H9 (cell line): ENCODE data around the gene PARP9. TPM values are rescaled to one million over a fixed set of nuclear protein-coding genes. Genes with fewer than 3 reads are reported as not detected.

ENCODE experiments used
- DNase-seq: peaks from one replicate; pipeline ENCODE4 v3.0.0-alpha.2; 2017
- H2AFZ ChIP-seq: one replicate; pipeline ENCODE4 v1.6.1; 2013; ENCODE audit warnings: mild to moderate bottlenecking, low read length, control low read depth, moderate library complexity
- H2AK5ac ChIP-seq: 2 replicates; pipeline ENCODE4 v1.6.1; 2013; ENCODE audit warnings: low read length, control low read depth, mixed read lengths; ENCODE audit not compliant: insufficient read length
- H2BK120ac ChIP-seq: one replicate; pipeline ENCODE4 v1.6.1; 2013; ENCODE audit warnings: low read depth, mild to moderate bottlenecking, low read length, control low read depth, inconsistent platforms; ENCODE audit not compliant: poor library complexity, severe bottlenecking
- H2BK12ac ChIP-seq: 2 replicates; pipeline ENCODE4 v1.6.1; 2013; ENCODE audit warnings: low read length, control low read depth, mixed read lengths, low read depth; ENCODE audit not compliant: insufficient read length
- H2BK15ac ChIP-seq: 2 replicates; pipeline ENCODE4 v1.6.1; 2013; ENCODE audit warnings: low read depth, low read length, control low read depth
- H2BK20ac ChIP-seq: one replicate; pipeline ENCODE4 v1.6.1; 2013; ENCODE audit warnings: low read depth, mild to moderate bottlenecking, low read length, control low read depth, inconsistent platforms; ENCODE audit not compliant: poor library complexity, severe bottlenecking
- H2BK5ac ChIP-seq: 2 replicates; pipeline ENCODE4 v1.6.1; 2013; ENCODE audit warnings: low read length, control low read depth, mixed read lengths; ENCODE audit not compliant: insufficient read length
- H3K14ac ChIP-seq: 2 replicates; pipeline ENCODE4 v1.6.1; 2013; ENCODE audit warnings: low read length, control low read depth; ENCODE audit not compliant: insufficient read depth
- H3K18ac ChIP-seq: 2 replicates; pipeline ENCODE4 v1.6.1; 2013; ENCODE audit warnings: low read depth, mild to moderate bottlenecking, mixed read lengths, low read length, control low read depth; ENCODE audit not compliant: insufficient read length
- H3K23ac ChIP-seq: 2 replicates; pipeline ENCODE4 v1.6.1; 2013; ENCODE audit warnings: low read length, control low read depth, mixed read lengths, low read depth; ENCODE audit not compliant: insufficient read length
- H3K23me2 ChIP-seq: 2 replicates; pipeline ENCODE4 v1.6.1; 2013; ENCODE audit warnings: low read depth, mild to moderate bottlenecking, mixed read lengths, low read length, control low read depth; ENCODE audit not compliant: insufficient read length, poor library complexity, severe bottlenecking
- H3K27ac ChIP-seq: 2 replicates; pipeline ENCODE4 v1.5.1; 2013; ENCODE audit warnings: low read length, control low read depth, mixed read lengths, low read depth; ENCODE audit not compliant: insufficient read length
- H3K27me3 ChIP-seq: 2 replicates; pipeline ENCODE4 v1.6.1; 2013; ENCODE audit warnings: low read length, control low read depth, inconsistent platforms; ENCODE audit not compliant: insufficient read depth
- H3K4ac ChIP-seq: 2 replicates; pipeline ENCODE4 v1.6.1; 2013; ENCODE audit warnings: low read depth, mild to moderate bottlenecking, control low read depth, inconsistent platforms, low read length, moderate library complexity
- H3K4me1 ChIP-seq: 2 replicates; pipeline ENCODE4 v1.6.1; 2013; ENCODE audit warnings: low read length, control low read depth, inconsistent platforms; ENCODE audit not compliant: insufficient read depth
- H3K4me2 ChIP-seq: 2 replicates; pipeline ENCODE4 v1.6.1; 2013; ENCODE audit warnings: low read length, control low read depth, mixed read lengths; ENCODE audit not compliant: insufficient read length, insufficient read depth
- H3K56ac ChIP-seq: 2 replicates; pipeline ENCODE4 v1.6.1; 2013; ENCODE audit warnings: low read depth, mild to moderate bottlenecking, mixed read lengths, low read length, control low read depth; ENCODE audit not compliant: insufficient read length
- H3K79me1 ChIP-seq: 2 replicates; pipeline ENCODE4 v1.6.1; 2013; ENCODE audit warnings: low read depth, mild to moderate bottlenecking, moderate library complexity, low read length, control low read depth, inconsistent platforms; ENCODE audit not compliant: insufficient read depth, poor library complexity, severe bottlenecking
- H3K79me2 ChIP-seq: 2 replicates; pipeline ENCODE4 v1.6.1; 2013; ENCODE audit warnings: low read length, control low read depth, inconsistent platforms; ENCODE audit not compliant: insufficient read depth
- H3K9ac ChIP-seq: 2 replicates; pipeline ENCODE4 v1.6.1; 2013; ENCODE audit warnings: low read length, control low read depth, mixed read lengths; ENCODE audit not compliant: insufficient read length; ENCODE audit errors: extremely low read depth
- H3K9me3 ChIP-seq: one replicate; pipeline ENCODE4 v1.6.1; 2013; ENCODE audit warnings: low read depth, low read length, inconsistent platforms; ENCODE audit not compliant: control insufficient read depth
- H3T11ph ChIP-seq: one replicate; pipeline ENCODE4 v1.6.1; 2013; ENCODE audit warnings: mild to moderate bottlenecking, low read length, control low read depth, inconsistent platforms
- H4K20me1 ChIP-seq: one replicate; pipeline ENCODE4 v1.6.1; 2013; ENCODE audit not compliant: control insufficient read depth, insufficient read length, insufficient read depth
- H4K5ac ChIP-seq: 2 replicates; pipeline ENCODE4 v1.6.1; 2013; ENCODE audit warnings: low read depth, mild to moderate bottlenecking, mixed read lengths, low read length, control low read depth; ENCODE audit not compliant: insufficient read length
- H4K8ac ChIP-seq: replicated peaks from 2 replicates; pipeline ENCODE4 v1.6.1; 2013; ENCODE audit warnings: low read length, control low read depth, mixed read lengths, low read depth; ENCODE audit not compliant: insufficient read length
- H4K91ac ChIP-seq: 2 replicates; pipeline ENCODE4 v1.6.1; 2013; ENCODE audit warnings: low read depth, mild to moderate bottlenecking, moderate library complexity, mixed read lengths, low read length, control low read depth; ENCODE audit not compliant: insufficient read length
- H3K27ac Mint-ChIP-seq, 3 experiments: 2 replicates in 2 of 3; 3 replicates in 1 of 3; pipeline ENCODE4 v1.8.0; 2020 to 2021; ENCODE audit warnings: mixed read lengths in 3 of 3, mild to moderate bottlenecking in 1 of 3, moderate library complexity in 1 of 3
- H3K27me3 Mint-ChIP-seq: 2 replicates; pipeline ENCODE4 v1.8.0; 2021; ENCODE audit warnings: low read depth, mild to moderate bottlenecking, moderate library complexity, mixed read lengths
- H3K36me3 Mint-ChIP-seq, 3 experiments: 2 replicates in 2 of 3; 3 replicates in 1 of 3; pipeline ENCODE4 v1.8.0; 2020 to 2021; ENCODE audit warnings: low read depth in 3 of 3, mixed read lengths in 3 of 3; ENCODE audit not compliant: insufficient read depth in 1 of 3
- H3K4me1 Mint-ChIP-seq, 2 experiments: 2 replicates each; pipeline ENCODE4 v1.8.0; 2020; ENCODE audit warnings: mixed read lengths in 2 of 2
- H3K4me3 Mint-ChIP-seq, 2 experiments: 2 replicates in 1 of 2; 3 replicates in 1 of 2; pipeline ENCODE4 v1.8.0; 2020 to 2021; ENCODE audit warnings: mild to moderate bottlenecking in 2 of 2, mixed read lengths in 2 of 2, moderate library complexity in 1 of 2
- H3K9me3 Mint-ChIP-seq, 2 experiments: 2 replicates in 1 of 2; 3 replicates in 1 of 2; pipeline ENCODE4 v1.8.0; 2020; ENCODE audit warnings: mild to moderate bottlenecking in 2 of 2, mixed read lengths in 2 of 2, moderate library complexity in 1 of 2
- WGBS: extraction: QIAGEN DNeasy Blood & Tissue Kit; methylation state at CpG from one replicate; pipeline ENCODE4 v1.1.7; 2013; ENCODE audit warnings: missing lambda C conversion rate, low lambda C conversion rate, mixed read lengths; ENCODE audit not compliant: insufficient read length; ENCODE audit errors: extremely low coverage; 5-methylcytosine and 5-hydroxymethylcytosine counted together
- total RNA-seq: library from RNA; stranded (reverse); gene quantifications from 2 replicates; pipeline ENCODE4 v1.2.1, GENCODE V29; 2021
- TF ChIP-seq, protein P1 (sequence below): fragments of 200-600 bp; sonication (generic); conservative IDR thresholded peaks from 3 replicates; pipeline ENCODE4 v1.8.0; 2021; ENCODE audit warnings: antibody characterized with exemption, mild to moderate bottlenecking

The PARP9 gene
- total RNA-seq, 1 experiment from 2014 or later: 3.4 TPM

DNA sequence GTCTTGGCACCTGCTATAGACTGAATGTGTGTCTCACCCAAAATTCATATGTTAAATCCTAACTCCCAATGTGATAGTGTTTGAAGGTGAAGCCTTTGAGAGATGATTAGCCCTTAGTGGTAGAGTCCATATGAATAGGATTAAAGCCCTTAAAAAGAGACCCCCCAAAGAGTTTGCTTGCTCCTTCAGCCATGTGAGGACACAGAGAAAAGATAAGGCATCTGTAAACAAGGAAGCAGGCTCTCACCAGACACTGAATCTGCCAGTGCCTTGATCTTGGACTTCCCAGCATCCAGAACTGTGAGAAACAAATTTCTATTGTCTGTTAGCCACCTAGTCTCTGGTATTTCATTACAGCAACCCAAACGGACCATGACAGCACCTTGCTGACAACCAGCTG is 65.9 kb downstream of the PARP9 start:
- Histone ChIP-seq H2BK20ac (no peak overlapping the region), H3K18ac (no peak overlapping the region), H3K79me2 (peaks cover 2% of the 10 kb centered on the region; the same call in 1 of the 2 replicates), H3K4me2 (no peak overlapping the region), H2AK5ac (no peak overlapping the region), H3K9ac (no peak overlapping the region), H3K27ac (no peak overlapping the region), H2BK12ac (no peak overlapping the region), H2AFZ (no peak overlapping the region), H3K4me1 (no peaks in the 10 kb centered on the region; the same call in none of the 2 replicates), H3K14ac (no peak overlapping the region), H4K5ac (no peak overlapping the region), H3K4ac (no peak overlapping the region), H3K9me3 (no peaks in the 10 kb centered on the region), H3K23ac (no peak overlapping the region), H4K8ac (no peak overlapping the region), H2BK120ac (no peak overlapping the region), H3K27me3 (no peaks in the 10 kb centered on the region), H2BK15ac (no peak overlapping the region), H4K20me1 (no peaks in the 10 kb centered on the region), H4K91ac (no peak overlapping the region), H3K56ac (no peak overlapping the region), H3K23me2 (no peaks in the 10 kb centered on the region), H3K79me1 (peaks cover 7% of the 10 kb centered on the region), H2BK5ac (no peak overlapping the region), H3T11ph (no peak overlapping the region)
- TF ChIP-seq, protein P1, sequence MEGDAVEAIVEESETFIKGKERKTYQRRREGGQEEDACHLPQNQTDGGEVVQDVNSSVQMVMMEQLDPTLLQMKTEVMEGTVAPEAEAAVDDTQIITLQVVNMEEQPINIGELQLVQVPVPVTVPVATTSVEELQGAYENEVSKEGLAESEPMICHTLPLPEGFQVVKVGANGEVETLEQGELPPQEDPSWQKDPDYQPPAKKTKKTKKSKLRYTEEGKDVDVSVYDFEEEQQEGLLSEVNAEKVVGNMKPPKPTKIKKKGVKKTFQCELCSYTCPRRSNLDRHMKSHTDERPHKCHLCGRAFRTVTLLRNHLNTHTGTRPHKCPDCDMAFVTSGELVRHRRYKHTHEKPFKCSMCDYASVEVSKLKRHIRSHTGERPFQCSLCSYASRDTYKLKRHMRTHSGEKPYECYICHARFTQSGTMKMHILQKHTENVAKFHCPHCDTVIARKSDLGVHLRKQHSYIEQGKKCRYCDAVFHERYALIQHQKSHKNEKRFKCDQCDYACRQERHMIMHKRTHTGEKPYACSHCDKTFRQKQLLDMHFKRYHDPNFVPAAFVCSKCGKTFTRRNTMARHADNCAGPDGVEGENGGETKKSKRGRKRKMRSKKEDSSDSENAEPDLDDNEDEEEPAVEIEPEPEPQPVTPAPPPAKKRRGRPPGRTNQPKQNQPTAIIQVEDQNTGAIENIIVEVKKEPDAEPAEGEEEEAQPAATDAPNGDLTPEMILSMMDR: no peak
- H3K27me3 Mint-ChIP-seq: no peaks in the 10 kb centered on the region
- peaks cover 9 to 26% (median 19%) of the 10 kb centered on the region in 3 experiments; a peak in 6 of 7 replicates for H3K36me3 Mint-ChIP-seq
- no CpG with 5 or more reads among the region's 1 CpG for WGBS
- no peak overlapping the region for H3K27ac Mint-ChIP-seq
- no peaks in the 10 kb centered on the region for H3K9me3 Mint-ChIP-seq
- no peak overlapping the region for H3K4me3 Mint-ChIP-seq
- no peak for DNase-seq
- H3K4me1 Mint-ChIP-seq: peaks cover 33 to 45% of the 10 kb centered on the region in 2 experiments
